Measurements from ENCODE around the gene TRIM2.

The TRIM2 gene

DNA sequence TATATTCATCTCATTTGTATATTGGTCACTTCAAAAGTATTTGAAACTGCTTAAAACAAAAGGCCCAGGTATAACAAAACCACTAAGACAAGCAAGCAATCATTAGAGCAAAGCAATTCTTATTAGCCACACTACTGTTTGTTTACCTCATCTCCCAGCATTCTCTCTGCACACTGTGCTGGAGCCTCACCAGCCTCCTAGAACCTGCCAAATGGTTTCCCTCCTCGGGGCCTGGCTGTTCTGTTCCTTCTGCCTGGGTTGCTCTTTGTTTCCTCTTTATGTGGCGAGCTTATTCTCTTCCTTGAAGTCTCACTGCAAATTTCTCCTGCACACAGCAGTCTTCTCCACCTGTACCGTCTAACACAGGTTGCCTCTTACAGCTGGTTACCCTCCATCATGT, 72.7 kb downstream of the TRIM2 start:
- no peak for DNase-seq (ENCODE audit: low read depth)

DNA sequence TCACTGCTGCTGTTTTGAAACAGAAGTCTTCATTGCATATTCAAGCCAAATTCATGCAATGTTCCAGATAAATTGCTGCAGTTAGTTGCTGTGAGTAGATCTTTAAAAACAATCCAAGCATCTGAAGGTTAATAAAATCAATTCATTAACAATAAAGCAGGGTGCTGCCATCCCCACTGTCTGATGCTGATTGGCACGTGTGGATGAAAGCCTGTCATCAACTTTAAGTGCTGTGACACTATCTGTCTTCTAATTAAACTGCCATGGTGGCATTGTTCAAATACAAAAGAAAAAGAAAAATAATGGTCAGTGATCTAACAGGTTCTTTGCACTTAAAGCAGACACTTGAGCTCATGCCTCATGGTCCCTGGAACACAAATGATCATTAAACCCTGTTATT, 77.2 kb downstream of the TRIM2 start:
- no peak for DNase-seq (ENCODE audit: low read depth)

DNA sequence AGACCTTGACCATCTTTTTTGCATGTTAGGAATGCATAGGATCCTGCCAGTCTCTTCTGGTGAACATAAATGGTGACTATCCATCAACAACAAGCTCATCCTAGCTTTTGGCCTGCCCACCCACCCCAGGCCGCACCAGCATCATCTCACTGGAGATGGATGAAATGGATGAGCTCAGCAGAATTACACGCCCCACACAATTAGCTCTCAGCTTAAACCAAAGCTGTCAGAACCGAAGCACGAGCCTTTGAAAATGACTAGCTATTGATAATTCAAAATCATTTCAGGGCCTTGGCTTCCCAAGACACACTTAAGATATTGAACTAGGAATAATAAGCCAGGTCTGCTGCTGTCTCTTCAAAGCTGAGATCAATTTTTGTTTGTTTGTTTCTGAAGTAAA, 77.8 kb downstream of the TRIM2 start:
- no peak for DNase-seq (ENCODE audit: low read depth)

DNA sequence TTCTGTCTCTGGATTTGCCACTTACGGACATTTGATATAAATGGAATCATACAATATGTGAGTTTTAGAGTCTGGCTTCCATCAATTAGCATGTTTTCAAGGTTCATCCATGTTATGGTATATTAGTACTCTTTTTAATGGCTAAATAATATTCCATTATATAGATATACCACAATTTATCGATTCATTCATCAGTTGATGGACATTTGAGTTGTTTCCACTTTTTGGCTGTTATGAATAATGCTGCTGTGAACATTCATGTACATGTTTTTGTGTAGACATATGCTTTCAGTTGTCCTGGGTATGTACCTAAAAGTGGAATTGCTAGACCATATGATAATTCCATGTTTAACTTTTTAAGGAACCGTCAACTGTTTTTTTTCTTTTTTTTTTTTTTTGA, 79.0 kb downstream of the TRIM2 start:
- no peak for DNase-seq (ENCODE audit: low read depth)

DNA sequence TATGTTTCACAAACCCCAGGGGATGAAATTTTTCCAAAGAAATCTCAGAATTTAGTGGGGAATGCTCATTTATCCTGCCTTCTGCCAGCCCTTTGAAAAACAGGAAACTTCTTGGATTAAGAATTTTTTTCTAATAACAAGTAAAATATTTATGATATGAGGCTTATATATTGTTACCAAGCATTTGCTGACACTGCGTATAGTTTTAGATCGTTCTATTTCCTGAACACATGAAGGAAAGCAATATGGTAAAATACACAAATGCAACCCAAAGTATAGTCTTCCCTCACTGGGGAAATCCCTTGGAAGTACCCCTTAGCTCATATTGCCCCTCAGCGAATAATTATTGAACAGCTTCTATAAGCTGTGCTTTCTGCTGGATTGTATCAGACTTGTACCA, 85.9 kb downstream of the TRIM2 start:
- DNase-seq (ENCODE audit: low read depth): no peak

DNA sequence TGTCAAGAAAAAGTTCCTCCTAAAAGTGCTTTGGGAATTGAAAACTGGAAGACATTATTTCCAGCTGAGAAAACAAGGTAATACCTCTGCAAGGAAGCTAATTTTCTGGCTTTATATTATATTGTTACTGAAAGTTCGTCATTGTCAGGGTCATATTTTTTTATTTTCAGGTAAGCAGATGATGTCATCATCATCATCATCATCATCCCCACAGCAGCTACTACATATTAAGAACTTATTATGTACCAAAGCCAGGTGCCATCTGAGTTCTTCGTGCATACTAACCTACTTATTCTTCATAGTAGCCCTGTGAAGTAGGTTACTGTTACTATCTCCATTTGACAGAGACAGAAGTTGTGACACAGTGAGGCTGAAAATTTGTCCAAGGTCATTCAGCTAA, 87.3 kb downstream of the TRIM2 start:
- DNase-seq (ENCODE audit: low read depth): no peak

DNA sequence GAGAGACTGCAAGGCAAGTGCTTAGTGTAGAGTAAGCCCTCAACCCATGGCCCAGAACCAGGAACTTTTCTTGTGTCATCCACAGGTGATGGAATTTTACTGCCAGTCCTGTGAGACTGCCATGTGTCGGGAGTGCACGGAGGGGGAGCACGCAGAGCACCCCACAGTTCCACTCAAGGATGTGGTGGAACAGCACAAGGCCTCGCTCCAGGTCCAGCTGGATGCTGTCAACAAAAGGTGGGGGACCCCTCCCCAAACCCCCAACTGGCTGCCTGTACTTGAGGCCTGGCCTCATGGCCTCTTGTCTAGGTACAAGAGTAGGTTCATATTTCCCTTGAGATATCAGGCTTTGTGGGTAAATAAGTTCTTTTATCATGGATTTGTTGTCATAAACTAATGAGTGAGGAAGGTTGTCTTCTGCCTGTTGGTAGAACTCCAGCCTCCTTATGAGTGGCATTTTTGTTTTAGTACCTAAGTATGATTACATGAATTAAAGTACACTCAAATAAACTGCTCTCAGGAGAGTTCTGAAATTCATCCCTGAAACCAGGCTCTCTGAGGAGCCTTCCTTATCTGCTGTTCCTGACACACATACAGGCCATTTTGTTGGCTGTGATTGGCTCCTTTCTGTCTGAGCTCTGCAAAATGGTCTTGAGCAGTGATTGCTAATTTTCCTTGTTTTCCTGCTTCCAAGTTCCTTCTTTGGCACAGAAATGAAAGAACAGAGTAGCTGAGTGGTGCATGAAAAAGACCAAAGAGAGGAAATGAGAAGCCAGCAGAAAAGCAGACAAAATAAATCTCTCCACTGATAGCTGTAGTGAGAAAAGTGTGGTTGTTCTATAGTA, 88.9 kb downstream of the TRIM2 start:
- no peak for DNase-seq (ENCODE audit: low read depth)

DNA sequence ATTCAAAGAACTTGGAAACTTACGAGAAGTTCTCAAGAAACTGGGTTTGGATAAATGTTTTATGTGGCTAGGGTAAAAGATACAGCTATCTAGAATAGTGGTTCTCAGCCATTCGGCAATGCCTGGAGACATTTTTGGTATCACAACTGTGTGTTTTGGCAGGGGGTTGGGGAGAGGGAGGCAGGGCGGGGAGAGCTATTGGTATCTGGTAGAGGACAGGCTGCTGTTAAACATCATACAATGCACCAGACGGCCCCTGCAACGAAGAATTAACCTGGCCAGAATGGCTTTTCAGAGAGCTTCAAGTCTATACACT, 89.5 kb downstream of the TRIM2 start:
- DNase-seq (ENCODE audit: low read depth): no peak

DNA sequence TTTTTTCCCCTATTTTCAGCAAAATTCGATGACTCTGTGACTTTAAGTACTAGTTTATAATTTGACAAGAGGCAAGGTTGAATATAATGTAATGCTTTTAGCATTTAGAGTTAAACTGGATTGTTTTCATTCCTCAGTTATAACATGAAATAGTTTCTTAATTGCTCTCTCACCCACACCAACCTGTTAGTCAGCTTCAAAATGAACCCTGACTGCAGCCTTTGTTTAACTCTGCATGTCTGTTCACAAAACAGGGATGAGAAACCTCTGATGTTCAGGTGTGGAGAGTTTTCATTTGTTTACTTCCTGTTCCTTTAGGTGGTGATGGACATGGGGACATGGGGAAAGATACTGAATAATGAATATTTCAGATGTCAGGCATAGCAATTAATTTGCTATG, 90.4 kb downstream of the TRIM2 start:
- DNase-seq (ENCODE audit: low read depth): no peak

DNA sequence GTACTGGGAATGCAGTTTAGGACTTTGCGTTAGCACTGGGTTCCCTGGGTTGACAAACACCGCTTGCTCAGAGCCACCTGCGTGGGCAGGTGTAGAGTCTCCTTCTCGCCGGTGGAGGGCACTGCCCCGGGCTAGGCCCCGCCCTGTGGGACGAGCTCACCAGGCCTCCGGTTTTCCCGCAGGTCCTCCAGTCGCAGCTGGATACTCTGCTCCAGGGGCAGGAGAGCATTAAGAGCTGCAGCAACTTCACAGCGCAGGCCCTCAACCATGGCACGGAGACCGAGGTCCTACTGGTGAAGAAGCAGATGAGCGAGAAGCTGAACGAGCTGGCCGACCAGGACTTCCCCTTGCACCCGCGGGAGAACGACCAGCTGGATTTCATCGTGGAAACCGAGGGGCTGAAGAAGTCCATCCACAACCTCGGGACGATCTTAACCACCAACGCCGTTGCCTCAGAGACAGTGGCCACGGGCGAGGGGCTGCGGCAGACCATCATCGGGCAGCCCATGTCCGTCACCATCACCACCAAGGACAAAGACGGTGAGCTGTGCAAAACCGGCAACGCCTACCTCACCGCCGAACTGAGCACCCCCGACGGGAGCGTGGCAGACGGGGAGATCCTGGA, 91.0 kb downstream of the TRIM2 start:
- DNase-seq (ENCODE audit: low read depth): no peak

DNA sequence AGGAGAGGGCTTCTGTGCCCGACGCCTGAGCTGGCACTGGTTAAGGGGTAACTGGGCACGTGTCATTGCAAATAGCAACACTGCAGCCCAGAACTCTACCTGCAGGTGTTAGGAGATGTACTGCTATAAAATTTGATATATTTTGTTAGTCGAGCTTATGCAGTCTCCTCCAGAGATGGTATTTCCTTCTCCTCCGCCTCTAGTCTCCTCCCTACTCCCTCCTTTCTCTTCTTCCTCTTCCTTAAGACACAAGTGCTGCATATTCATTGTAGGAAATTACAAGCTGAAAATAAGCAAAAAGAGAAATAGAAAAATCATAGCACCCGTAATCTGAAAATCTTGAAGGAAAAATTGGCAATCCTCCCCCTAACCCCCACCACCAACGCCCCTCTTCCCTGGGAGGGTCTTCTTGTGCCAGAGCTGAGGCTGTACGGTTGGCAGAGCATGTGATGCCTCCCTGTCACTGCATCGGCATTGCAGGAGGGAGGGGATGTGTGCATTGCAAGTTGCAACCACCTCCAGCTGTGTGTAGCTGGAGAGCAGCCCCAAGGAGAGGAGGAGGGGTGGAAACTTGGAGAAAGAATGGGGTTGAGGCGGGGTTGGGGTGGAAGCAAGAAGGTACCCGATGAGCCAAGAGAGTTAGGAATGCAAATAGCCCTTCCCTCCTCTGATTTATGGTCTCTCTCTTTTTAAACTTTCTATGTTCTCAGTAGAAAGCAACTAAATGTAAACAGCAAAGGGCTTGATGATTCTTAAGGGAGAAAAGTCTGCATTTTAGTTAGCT, 92.0 kb downstream of the TRIM2 start:
- DNase-seq (ENCODE audit: low read depth): no peak

DNA sequence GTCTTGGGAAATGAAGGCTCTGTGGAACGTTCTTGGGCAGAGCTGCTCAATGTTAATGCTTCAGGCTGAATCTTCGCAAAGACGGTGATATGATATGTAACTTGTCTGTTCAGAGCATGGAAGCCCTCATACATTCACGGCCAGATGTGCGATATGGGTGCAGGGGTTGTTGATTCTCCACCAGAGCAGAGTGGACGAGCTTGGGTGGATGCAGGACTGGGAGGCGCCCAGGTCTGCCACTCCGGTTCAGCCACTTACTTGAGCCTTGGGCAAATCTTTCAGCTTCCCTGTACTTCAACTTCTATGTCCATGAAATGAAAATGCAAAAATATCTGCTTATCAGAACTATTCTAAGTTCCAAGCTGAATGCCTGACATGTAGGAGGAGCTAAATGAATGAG, 92.9 kb downstream of the TRIM2 start:
- DNase-seq (ENCODE audit: low read depth): no peak

DNA sequence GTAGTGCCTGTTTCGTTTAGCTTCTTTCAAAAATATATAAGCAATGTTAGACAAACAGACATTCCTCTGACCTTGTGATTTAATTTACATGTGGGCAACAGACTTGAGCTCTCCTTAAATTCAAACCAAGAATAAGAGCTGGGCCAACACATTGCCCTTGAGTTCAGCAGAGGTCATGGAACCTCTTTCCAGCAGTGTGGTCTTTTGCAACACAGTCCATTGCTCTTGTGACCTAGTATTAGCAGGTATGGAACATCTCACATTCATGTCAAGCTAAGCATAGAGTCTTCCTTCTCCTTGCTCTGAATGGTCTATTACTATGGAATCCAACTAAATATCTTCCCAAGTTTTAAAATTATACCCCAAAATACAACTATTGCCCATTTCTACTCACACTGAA, 106.5 kb downstream of the TRIM2 start:
- DNase-seq (ENCODE audit: low read depth): no peak

DNA sequence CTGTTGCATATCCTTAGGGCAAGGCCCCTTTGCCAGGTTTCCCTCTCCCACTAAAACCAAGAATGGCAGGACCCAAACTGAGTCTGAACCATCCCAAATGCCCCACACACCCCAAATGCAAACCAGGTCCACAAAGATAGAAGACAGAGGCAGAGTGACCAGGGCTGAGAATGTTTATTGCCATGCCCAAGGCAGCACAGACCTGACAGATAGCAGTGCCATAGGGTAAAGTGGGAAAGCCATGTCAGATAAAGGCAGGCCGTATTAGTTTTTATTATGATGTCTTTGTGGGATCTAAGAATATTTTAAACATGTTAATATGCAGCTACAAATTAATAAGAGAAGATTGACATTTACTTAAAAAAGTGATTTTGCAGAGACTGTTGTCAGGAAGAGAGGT, 110.7 kb downstream of the TRIM2 start:
- DNase-seq (ENCODE audit: low read depth): no peak

DNA sequence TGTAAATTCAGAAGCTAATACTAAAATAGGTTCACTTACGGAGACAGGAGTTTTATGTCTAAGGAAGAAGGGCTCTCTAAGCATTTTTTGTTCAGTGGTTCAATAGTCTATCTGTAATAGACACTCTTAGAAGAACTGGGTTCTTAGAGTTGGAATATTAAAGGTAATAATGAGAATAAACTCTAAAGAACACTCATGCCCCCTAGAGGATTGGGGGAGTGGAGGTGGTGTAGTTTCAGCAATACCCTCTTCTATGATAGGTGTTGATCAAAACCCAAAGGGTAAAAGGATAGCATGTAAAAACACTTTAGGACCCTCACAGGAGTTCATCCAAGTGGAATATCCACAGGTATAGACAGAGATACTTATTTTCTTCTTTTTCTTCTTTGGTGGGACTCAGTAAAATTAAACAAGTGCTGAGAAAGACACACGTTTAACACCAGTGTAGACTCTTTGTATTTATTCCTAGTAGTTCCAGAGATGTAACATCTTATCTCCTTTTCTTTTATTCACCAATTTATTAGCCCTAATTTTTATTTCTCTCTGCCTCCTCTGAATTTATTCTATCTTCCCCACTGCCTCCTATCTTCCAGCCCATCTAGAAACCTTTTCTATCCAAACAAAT, 114.6 kb downstream of the TRIM2 start:
- DNase-seq (ENCODE audit: low read depth): no peak

DNA sequence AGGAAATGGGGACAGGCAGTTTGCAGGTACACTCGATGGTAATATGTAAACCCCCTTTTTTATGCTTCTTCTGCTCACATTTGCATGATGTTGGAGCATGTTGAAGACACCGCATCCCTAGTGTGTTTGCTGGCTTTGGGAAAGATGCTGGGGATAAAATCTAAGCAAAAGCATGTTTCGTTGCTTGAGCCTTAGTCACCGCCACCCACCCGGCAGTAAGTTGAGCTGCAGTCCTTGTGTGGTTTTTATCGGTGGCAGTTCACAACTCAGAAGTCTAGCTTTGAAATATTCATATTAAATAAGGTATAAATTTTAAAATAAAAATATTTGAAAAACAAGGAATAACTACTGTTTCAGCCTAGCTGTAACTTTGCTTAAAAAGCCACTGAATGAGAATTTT, 118.5 kb downstream of the TRIM2 start:
- no peak for DNase-seq (ENCODE audit: low read depth)

DNA sequence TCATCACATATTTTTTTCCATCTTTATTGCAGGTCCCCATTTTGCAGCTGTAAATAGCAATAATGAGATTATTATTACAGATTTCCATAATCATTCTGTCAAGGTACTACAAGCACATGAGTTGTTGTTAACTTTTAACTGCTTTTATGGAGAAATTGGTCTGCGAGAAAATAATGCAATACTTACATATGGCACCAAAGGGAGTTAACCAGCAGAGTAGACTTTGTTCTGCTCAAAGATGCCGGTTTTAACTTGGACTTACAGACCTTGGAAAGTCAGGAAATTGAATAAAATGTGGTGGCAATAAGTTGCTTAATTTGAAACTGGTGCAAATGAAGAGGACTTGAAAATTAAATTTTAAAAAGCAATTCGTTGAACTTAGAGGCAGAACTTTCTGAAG, 119.8 kb downstream of the TRIM2 start:
- no peak for DNase-seq (ENCODE audit: low read depth)

DNA sequence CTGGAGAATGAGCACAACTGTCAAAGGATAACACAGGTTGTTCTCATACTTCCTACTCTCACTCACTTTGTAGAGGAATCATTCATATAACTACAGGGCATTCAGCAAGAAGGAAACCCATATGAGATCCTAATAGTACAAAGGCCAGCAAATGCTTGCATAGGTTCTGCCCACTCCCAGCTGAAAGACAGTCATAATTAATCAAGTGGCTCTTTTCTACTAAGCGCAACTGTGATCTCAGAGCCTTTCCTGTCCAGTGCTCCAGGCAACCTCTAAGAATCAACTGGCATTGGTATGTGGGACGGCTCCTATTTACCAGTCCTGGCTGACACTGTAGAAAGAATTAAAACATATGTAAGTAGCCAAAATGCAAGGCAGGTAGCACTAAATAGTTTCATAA, 121.3 kb downstream of the TRIM2 start:
- DNase-seq (ENCODE audit: low read depth): no peak

DNA sequence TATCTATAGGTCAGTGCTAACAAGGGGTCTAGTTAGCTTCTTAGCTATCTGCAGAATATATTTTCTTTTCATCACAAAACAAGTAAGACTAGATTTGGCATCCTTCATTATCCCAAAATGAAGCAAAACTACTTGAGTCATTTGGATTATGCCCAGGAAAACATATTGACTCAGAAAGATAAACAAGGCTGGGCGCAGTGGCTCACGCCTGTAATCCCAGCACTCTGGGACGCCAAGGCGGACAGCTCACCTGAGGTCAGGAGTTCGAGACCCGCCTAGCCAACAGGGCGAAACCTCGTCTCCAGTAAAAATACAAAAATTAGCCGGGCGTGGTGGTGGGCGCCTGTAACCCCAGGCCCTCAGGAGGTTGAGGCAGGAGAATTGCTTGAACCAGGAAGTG, 122.3 kb downstream of the TRIM2 start:
- no peak for DNase-seq (ENCODE audit: low read depth)

DNA sequence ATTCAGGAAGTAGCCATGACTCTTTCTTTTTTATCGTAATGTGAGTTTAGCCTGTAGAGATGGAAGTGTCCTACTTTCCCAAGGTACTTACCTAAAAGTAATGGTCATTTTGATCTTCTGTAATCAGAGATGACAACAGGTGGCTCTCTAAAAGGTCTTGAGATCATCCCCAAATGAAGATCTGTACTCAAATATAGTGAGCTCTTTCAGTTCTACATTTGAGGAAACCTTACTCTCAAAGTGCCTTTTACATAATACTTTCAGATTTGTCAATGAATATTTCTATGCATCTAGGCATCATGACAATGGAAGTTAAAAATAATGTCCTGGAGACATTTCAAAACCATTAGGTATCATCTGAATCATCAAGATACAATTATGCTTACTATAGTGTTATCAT, 123.0 kb downstream of the TRIM2 start:
- DNase-seq (ENCODE audit: low read depth): no peak

DNA sequence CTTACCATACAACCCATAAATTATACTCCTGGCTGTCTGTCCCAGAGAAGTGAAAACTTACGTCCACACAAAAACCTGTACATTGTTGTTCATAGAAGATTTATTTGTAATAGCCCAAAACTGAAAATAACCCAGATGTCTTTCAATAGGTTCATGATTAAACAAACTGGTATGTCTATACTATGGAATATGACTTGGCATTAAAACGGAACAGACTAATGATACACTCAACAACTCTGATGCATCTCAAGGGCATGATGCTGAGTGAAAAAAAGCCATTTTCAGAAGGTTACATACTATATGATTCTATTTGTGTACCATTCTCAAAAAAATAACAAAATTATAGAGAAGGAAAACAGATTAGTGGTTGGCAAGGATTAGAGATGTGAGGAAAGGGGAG, 128.7 kb downstream of the TRIM2 start:
- no peak for DNase-seq (ENCODE audit: low read depth)

DNA sequence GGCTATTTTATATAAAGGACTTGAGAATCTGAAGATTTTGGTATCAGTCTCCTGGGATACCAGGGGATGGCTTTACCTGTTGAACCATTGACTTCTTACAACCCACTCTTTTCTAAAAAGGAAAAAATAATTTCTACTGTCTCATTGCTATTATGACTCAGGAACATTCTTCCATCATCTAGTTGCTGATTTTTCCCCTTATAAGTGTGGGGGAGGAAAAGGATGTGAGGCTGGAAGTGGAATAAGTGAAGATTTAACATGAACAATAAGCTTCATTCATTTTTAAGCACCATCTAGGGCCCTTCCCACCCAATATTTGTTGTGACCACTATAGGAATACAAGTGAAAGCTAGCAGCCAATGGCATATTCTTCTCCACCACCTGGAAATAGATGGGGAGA, 129.6 kb downstream of the TRIM2 start:
- DNase-seq (ENCODE audit: low read depth): no peak

DNA sequence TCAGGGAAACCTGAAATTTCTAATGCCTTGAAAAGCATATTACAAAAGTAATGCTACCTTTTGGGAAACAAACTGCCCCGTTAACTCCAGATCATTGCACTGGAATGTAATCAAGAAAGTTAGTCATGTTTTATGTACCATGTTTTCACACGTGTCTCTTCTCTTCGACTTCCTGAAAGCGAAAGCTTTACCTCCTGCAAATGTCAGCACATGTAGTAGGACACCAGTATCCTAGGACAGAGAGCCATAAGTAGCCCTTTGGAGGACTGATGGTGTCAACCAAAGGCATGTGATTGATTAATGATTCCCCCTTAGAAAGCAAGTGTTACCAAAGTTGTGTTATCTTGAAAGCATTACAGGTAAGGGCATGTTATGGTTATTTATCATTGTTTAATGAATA, 131.4 kb downstream of the TRIM2 start:
- no peak for DNase-seq (ENCODE audit: low read depth)
